ENCODE data around the gene CPA3. TPM values are rescaled to one million over a fixed set of nuclear protein-coding genes. Genes with fewer than 3 reads are reported as not detected.

Gene CPA3
- total RNA-seq, 4 donors from 2014 or later = 0.60 to 6.9 (median 2.8) TPM

DNA sequence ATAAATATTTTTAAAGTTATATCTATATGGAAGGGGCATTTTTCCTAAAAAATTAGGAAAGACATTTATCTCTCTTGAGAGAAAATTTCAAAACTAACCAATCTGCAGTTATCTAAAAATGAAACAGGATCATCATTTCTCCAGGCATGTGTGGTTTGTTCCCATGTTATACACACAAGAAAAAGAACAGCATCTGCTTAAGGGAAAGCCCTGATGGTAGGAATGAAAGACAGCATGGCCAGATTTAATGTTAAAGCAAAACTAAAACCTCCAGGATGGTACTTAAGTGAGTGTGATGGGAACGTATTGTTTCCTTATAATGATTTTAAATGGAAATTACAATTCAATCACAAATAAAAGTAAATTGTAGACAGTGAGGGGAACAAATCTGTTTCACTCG is 80.0 kb downstream of the CPA3 start:
- Histone ChIP-seq H3K4me3 (no peak overlapping the region), H3K36me3 (no peaks in the 10 kb centered on the region), H3K9me3 (no peaks in the 10 kb centered on the region), H3K27me3 (no peaks in the 10 kb centered on the region), H3K27ac (no peak overlapping the region), H3K4me1 (peaks cover 0 to 7% (median 0%) of the 10 kb centered on the region in 4 donors)
- TF ChIP-seq, protein P1, sequence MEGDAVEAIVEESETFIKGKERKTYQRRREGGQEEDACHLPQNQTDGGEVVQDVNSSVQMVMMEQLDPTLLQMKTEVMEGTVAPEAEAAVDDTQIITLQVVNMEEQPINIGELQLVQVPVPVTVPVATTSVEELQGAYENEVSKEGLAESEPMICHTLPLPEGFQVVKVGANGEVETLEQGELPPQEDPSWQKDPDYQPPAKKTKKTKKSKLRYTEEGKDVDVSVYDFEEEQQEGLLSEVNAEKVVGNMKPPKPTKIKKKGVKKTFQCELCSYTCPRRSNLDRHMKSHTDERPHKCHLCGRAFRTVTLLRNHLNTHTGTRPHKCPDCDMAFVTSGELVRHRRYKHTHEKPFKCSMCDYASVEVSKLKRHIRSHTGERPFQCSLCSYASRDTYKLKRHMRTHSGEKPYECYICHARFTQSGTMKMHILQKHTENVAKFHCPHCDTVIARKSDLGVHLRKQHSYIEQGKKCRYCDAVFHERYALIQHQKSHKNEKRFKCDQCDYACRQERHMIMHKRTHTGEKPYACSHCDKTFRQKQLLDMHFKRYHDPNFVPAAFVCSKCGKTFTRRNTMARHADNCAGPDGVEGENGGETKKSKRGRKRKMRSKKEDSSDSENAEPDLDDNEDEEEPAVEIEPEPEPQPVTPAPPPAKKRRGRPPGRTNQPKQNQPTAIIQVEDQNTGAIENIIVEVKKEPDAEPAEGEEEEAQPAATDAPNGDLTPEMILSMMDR (IDR thresholded peaks at IDR 0.05) = no peak
- no peak for TF ChIP-seq EP300 (IDR thresholded peaks at IDR 0.05)
- TF ChIP-seq POLR2A (IDR thresholded peaks at IDR 0.05) = no peak
- DNase-seq (ENCODE audit: low spot score in 2 of 2) = no peak
- WGBS, 2 donors = 91 to 92% methylated on average over 2 of the region's 2 CpGs

Other genes starting within 250 kb of the CPA3 start
- 10 to 100 TPM; 17.1 to 38.5 (median 29.7) TPM for gene AGTR1, start 167.4 kb upstream of the CPA3 start, total RNA-seq
- 10 to 100 TPM in 1 of 4 donors, 1 to 10 TPM in 3; 1.9 to 15.6 (median 6.0) TPM for gene CPB1, start 37.5 kb upstream of the CPA3 start, total RNA-seq
- 10 to 100 TPM; 19.5 to 67.5 (median 26.0) TPM for gene GYG1, start 126.2 kb downstream of the CPA3 start, total RNA-seq
- 10 to 100 TPM; 16.9 to 28.2 (median 25.5) TPM for gene HLTF, start 221.2 kb downstream of the CPA3 start, total RNA-seq

All from tibial nerve (tissue), 4 donors.